HL-60 (cell line): Measurements from ENCODE around the gene P3H2.

Experiments used
- GABPA ChIP-seq: IDR thresholded peaks from 2 replicates; pipeline ENCODE4 v1.6.1; 2012; ENCODE audit warnings: low read depth
- POLR2AphosphoS5 ChIP-seq: IDR thresholded peaks from 2 replicates; pipeline ENCODE4 v1.6.1; 2012; ENCODE audit warnings: low read depth
- SPI1 ChIP-seq: IDR thresholded peaks from 2 replicates; pipeline ENCODE4 v1.6.1; 2012; ENCODE audit warnings: low read depth, mild to moderate bottlenecking, borderline replicate concordance
- TF ChIP-seq, protein P1 (sequence below): IDR thresholded peaks from one replicate; pipeline ENCODE4 v1.5.1; 2011; ENCODE audit warnings: low read length, control low read depth, inconsistent platforms; ENCODE audit not compliant: insufficient read depth
- TF ChIP-seq, protein P2 (sequence below): IDR thresholded peaks from 2 replicates; pipeline ENCODE4 v1.6.1; 2012; ENCODE audit warnings: low read depth; ENCODE audit not compliant: insufficient replicate concordance

DNA sequence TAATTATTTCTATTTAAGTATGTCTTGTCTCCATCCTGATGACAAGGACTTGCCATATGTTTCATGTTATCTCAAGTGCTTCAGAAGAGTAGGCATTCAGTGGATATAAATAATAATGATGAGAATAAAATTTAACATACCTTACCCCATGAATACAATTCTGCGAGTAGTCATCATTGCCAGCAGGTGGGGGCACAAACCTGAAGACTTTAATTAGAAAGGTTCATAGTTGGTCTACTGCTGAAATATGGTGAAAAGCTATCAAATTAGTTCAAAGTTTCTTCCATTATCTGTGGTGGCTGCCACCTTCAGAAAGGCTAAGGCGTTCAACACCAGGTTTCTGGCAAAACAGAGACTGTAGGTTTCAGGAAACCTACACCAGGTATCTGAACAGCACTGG lies 100.9 kb downstream of the P3H2 start:
- TF ChIP-seq, protein P1, sequence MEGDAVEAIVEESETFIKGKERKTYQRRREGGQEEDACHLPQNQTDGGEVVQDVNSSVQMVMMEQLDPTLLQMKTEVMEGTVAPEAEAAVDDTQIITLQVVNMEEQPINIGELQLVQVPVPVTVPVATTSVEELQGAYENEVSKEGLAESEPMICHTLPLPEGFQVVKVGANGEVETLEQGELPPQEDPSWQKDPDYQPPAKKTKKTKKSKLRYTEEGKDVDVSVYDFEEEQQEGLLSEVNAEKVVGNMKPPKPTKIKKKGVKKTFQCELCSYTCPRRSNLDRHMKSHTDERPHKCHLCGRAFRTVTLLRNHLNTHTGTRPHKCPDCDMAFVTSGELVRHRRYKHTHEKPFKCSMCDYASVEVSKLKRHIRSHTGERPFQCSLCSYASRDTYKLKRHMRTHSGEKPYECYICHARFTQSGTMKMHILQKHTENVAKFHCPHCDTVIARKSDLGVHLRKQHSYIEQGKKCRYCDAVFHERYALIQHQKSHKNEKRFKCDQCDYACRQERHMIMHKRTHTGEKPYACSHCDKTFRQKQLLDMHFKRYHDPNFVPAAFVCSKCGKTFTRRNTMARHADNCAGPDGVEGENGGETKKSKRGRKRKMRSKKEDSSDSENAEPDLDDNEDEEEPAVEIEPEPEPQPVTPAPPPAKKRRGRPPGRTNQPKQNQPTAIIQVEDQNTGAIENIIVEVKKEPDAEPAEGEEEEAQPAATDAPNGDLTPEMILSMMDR, result no peak
- TF ChIP-seq GABPA (no peak), POLR2AphosphoS5 (no peak), SPI1 (no peak)
- TF ChIP-seq, protein P2, sequence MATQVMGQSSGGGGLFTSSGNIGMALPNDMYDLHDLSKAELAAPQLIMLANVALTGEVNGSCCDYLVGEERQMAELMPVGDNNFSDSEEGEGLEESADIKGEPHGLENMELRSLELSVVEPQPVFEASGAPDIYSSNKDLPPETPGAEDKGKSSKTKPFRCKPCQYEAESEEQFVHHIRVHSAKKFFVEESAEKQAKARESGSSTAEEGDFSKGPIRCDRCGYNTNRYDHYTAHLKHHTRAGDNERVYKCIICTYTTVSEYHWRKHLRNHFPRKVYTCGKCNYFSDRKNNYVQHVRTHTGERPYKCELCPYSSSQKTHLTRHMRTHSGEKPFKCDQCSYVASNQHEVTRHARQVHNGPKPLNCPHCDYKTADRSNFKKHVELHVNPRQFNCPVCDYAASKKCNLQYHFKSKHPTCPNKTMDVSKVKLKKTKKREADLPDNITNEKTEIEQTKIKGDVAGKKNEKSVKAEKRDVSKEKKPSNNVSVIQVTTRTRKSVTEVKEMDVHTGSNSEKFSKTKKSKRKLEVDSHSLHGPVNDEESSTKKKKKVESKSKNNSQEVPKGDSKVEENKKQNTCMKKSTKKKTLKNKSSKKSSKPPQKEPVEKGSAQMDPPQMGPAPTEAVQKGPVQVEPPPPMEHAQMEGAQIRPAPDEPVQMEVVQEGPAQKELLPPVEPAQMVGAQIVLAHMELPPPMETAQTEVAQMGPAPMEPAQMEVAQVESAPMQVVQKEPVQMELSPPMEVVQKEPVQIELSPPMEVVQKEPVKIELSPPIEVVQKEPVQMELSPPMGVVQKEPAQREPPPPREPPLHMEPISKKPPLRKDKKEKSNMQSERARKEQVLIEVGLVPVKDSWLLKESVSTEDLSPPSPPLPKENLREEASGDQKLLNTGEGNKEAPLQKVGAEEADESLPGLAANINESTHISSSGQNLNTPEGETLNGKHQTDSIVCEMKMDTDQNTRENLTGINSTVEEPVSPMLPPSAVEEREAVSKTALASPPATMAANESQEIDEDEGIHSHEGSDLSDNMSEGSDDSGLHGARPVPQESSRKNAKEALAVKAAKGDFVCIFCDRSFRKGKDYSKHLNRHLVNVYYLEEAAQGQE, result no peak
